Cerebellar cortex (tissue), 1 donor: ENCODE data around the gene MFGE8.

ENCODE experiments used
- DNase-seq: peaks from one replicate; pipeline ENCODE4 v3.0.0-alpha.2; 2015; ENCODE audit warnings: low spot score

MFGE8 gene

GRCh38 chr15:88900309-88900981, 12.7 kb downstream of the MFGE8 start:
- DNase-seq, result no peak

- no peak for DNase-seq
These were observed 13.9 kb downstream of the MFGE8 start for GRCh38 chr15:88899251-88899650.

- no peak for DNase-seq
These were observed 14.4 kb downstream of the MFGE8 start for GRCh38 chr15:88898736-88899135.

- peak; percentile 49 for DNase-seq
These were observed 15.6 kb downstream of the MFGE8 start for GRCh38 chr15:88897456-88898194.

GRCh38 chr15:88897142-88897455, 16.1 kb downstream of the MFGE8 start:
- no peak for DNase-seq

- DNase-seq, result no peak
These were observed 16.7 kb downstream of the MFGE8 start for GRCh38 chr15:88896333-88897033.

GRCh38 chr15:88894819-88895767, 18.1 kb downstream of the MFGE8 start, which contains the start of gene HAPLN3:
Gene HAPLN3, minus strand, starts transcription at chr15:88895544. Its CDS starts 8,246 bp downstream, at chr15:88887298.
- peak; percentile 55 for DNase-seq

- DNase-seq, result peak; percentile 59
These were observed 18.8 kb downstream of the MFGE8 start for GRCh38 chr15:88894348-88894818.

GRCh38 chr15:88891540-88892254, 21.5 kb downstream of the MFGE8 start:
- no peak for DNase-seq

- no peak for DNase-seq
These were observed 22.7 kb downstream of the MFGE8 start for GRCh38 chr15:88890495-88890894.

- DNase-seq, result no peak
These were observed 24.5 kb downstream of the MFGE8 start for GRCh38 chr15:88888719-88889118.

GRCh38 chr15:88887068-88887580, 26.1 kb downstream of the MFGE8 start:
- no peak for DNase-seq

- no peak for DNase-seq
These were observed 30.4 kb downstream of the MFGE8 start for GRCh38 chr15:88882785-88883184.

- no peak for DNase-seq
These were observed 31.4 kb downstream of the MFGE8 start for GRCh38 chr15:88881775-88882174.

- no peak for DNase-seq
These were observed 32.0 kb downstream of the MFGE8 start for GRCh38 chr15:88880944-88881740.

- DNase-seq, result peak; percentile 33
These were observed 34.4 kb downstream of the MFGE8 start for GRCh38 chr15:88878720-88879184.

- DNase-seq, result no peak
These were observed 35.3 kb downstream of the MFGE8 start for GRCh38 chr15:88877906-88878305.

- DNase-seq, result no peak
These were observed 35.8 kb downstream of the MFGE8 start for GRCh38 chr15:88877415-88877814.

- DNase-seq, result no peak
These were observed 36.6 kb downstream of the MFGE8 start for GRCh38 chr15:88876573-88876972.

GRCh38 chr15:88874684-88875083, 38.5 kb downstream of the MFGE8 start:
- DNase-seq, result no peak
